GM19238 (cell line): ENCODE data around the gene CACNA2D2.
A peak's percentile ranks its signal among the peaks of the same experiment; 100 is the strongest.

Experiments
- DNase-seq: peaks from one replicate; pipeline ENCODE4 v3.0.0; 2011; ENCODE audit warnings: low spot score; ENCODE audit not compliant: insufficient read length

CACNA2D2 gene

DNA sequence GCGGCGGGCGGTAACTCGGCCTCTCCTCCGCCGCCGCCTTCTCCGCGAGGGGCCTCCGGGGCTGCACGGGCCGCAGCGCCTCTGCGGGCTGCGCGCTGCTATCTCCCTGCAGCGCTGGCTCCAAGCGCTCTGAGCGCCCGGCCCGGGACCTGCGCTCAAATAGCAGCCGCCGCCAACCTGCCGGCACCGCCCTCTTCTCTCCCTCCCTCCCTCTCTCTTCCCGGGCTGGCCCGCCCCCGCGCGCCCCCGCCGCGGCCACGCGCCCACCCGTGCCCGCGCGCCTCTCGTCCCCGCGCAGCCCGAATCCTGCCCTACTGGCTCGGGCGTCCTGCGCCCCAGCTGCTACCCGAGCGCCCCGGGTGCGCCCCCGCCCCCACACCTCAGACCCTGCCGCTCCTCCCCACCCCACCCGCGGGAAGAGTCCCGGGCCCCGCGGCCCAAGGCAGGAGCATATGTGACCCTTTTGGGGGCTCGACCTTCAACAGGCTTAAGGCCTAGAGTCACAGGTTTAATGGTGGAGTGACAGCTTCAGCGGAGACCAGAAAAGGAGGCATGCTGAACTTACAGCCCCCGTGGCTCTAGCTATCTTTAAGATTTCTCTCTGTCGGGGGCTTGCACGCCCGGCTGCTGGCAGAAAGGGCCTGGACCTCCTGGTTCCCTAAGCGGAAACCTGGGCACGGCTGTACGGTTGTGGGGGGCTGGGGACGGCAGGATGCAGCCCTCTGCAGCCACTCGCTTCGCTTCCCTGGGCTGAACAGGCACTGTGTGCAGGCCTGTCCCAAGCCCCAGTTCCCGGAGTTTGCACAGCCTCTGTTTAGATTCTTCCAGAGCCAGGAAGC lies at the start of gene CACNA2D2:
CACNA2D2 (minus strand) TSS at position 131 of the 839 bp plus-strand sequence. CDS start 211 bp downstream, outside the sequence.
- DNase-seq, result no peak

DNA sequence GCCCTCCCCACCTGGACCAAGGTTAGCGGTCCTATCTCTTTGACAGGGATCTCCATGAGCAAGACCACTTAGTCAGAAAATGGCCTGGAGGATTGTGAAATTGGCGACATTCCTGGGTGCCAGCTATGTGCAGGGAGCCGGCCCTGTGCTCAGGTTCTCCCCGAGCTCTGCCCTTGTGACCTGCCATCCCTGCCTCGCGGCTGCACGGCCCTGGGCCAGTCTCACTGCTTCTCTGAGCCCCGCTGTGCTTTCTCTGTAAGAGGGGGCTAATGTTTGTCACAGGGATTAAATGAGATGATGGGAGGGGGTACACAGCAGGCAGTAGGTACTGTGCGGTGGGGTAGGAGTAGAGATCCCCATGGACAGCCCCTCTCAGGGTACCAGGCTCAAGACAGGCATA lies 49.2 kb upstream of the CACNA2D2 start:
- no peak for DNase-seq

GRCh38 chr3:50551681-50552435 lies 48.4 kb upstream of the CACNA2D2 start:
- no peak for DNase-seq

- no peak for DNase-seq
Observed at GRCh38 chr3:50551054-50551659, 47.7 kb upstream of the CACNA2D2 start.

GRCh38 chr3:50550079-50550736 lies 46.8 kb upstream of the CACNA2D2 start:
- peak; percentile 57 for DNase-seq

- no peak for DNase-seq
Observed at GRCh38 chr3:50549226-50549625, 45.8 kb upstream of the CACNA2D2 start.

GRCh38 chr3:50545781-50546180 lies 42.3 kb upstream of the CACNA2D2 start:
- no peak for DNase-seq

DNA sequence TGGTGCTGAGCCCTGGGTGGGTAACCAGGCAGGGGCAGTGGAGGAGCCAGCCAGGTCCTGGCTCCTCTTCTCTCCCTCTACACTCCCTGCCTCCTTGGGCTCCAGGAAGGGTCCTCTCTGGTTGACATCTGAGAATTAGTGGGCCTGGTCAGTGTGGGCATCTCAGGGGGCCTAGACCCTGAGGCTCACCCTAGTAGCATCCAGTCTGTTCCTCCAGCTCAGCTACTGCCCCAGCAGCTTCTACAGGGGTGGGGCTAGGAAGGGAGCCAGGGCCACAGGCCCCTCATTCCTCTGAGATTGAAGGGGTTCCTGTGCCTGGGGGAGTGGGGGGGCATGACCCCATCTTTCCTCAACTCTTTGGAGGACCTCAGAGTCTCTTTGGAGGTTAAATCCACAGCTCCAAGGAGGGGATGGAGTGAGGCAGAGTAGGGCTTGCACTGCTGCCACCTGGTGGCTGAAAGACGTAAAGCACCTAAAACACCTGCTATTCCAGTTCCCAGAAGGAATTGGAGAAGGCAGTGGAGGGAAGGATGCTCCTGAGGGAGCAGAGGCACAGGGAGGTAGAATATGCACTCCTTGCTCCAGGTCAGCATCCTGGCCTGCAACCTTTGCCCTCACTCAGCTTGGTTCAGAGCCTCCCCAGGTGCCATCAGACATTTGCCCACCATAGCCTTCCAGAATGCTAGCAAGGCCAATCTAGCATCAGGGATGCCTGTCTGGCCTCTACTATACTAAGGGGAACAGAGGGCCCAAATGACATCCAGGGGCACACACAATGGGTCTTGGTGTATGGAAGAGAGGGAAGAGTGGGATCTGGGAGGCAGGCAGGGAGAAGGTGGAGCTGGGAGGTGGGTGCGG lies 39.0 kb upstream of the CACNA2D2 start:
- DNase-seq, result peak; percentile 80

- DNase-seq, result no peak
Observed at GRCh38 chr3:50539356-50540286, 36.2 kb upstream of the CACNA2D2 start.

DNA sequence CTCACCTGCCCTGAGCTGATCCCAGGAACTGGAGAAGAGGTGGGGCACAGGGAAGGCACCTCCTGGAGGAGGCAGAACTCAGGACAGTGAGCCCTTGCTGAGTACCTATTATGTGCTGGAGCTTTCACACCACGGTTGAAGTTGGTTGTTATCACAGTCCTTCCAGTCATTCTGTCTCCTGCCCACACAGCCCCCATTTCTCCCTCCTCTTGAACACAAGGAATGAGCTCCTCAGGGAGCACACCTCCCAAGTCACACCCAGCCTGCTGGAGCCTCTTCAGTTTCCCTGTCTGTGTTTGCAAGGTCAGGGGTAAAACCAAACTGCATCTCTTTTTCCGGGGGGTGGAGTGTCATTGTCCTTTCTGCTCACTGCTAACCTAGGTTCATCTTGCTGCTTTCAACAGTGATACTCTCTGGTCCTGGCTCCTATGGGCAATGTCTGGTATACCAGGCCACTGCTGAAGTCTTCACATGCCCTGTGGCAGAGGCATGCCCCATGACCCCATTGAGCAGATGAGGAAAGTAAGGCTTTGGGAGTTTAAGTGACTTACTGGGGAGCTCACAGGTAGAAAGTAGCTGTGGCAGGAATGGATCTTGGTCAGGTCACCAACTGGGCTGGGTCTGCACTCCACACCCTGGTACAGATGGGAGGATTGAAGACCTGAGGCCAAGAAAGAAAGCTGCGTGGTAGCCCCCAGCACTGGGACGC lies 34.1 kb upstream of the CACNA2D2 start:
- DNase-seq, result no peak

GRCh38 chr3:50536471-50537180 lies 33.2 kb upstream of the CACNA2D2 start:
- DNase-seq, result no peak

GRCh38 chr3:50534681-50535330 lies 31.4 kb upstream of the CACNA2D2 start:
- no peak for DNase-seq

- DNase-seq, result no peak
Observed at GRCh38 chr3:50533807-50534461, 30.5 kb upstream of the CACNA2D2 start.

DNA sequence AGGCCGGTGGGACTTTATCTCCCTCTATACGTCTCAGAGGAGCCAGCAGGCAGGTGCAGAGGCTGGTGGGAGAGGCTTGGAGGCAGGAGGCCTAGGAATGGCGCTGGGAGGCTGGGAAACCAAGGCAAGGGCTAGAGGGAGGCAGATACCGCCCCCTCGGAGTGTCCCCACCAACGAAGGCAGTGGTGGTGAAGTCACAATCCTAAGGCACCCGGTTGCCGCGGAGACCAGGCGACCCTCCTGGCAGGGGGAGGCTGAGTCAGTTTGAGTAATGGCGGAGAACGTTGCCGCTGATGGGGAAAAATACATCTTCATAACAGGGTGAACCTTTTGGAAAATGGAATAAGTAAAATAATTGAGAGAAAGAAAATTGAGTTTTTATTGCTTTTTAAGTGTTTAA lies 29.9 kb upstream of the CACNA2D2 start:
- no peak for DNase-seq

DNA sequence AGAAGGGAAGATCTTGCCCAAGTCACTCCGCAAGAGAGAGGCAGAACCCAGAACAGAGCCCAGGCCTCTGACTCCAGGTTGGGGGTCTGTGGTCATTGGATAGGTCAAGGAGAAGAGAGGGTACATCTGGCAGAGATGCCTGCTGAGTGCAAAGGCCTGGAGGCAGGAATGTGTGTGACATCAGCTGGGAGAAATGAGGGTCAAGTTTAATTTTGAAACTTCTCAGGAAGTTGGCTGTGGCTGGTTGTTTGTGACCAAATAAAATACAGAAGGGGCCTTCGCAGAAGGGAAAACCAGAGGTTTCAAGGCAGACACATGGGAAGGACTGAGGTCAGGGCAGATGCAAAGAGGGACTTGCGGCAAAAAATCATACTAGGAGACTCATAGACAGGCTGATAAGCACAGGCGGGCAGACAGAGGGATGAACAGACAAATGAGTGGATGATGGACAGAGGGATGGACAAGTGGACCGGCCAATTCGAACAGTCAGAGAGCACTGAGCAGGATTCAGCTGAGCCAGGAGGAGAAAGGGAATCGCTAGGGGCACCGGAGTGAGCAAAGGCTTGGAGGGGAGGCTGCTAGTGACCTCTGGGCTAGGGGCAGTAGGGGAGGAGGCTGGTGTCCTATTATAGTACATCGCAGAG lies 28.8 kb upstream of the CACNA2D2 start:
- no peak for DNase-seq

DNA sequence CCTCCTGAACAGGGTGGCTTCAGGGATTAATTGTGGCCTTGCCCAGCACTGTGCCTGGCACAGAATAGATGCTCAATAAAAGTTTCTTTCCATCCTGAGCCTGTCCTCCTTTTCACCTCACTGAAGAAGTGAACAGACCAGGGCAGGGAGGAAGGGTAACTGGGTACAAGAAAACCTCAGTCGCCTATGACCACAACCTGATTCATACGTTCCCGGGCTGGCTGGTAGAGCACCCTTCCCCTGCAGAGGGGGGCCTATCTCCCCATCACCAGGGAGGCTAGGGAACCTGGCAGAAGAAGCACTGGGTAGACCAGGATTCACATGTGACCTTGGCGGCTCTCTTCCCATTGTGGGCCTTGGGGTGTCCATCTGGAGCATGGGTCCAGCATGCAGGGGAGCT lies 27.8 kb upstream of the CACNA2D2 start:
- DNase-seq, result no peak
